ENCODE measurements around the gene CPA4.

CPA4 gene

GRCh38 chr7:130364451-130364850 lies 71.5 kb downstream of the CPA4 start:
- no peak for DNase-seq (ENCODE audit: low read depth, low spot score)

- DNase-seq (ENCODE audit: low read depth, low spot score) = no peak
Observed at GRCh38 chr7:130365088-130365487, 72.1 kb downstream of the CPA4 start.

DNA sequence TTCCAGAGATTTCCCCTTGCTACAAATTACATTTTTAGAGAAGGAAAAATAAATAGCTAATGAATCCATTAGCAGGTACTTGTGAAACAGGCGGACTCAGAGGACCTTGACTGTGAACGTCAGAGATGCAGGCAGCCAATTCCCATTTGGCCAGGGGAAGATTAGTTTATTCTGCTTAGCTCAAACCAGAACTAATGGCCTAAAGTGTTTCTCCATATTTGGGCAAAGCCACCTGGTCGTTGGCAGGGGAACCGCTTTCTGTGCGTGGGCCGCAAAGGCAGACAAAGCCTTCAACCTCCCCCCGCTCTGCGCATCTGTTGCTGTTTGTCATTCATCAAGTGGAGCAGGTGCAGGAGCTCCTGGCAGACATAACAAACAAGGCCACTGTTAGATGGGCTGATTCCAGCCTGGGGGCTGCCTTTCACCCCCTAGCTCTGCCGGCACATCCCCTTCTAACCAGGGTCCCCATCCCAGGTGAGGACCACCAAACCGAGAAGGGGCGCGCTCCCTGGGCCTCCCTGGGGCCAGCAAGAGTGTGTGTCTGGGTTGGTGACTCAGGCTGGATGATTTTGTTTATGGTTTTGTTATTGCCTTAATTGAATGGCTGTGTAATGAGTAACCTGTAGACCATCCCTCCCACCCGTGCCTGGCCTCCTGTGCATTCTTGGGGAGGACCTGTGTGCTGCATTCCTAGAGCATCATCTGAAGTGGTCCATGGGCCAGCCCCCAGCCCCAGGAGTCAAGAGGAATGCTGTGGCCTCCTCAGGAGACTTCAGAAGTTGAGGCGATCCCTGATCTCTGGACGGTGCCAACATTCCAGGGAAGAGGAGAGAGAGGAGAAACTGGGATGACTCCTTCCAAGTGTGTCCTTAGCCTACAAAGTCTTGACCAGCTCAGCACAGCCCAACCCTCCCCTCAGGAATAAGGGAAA lies 72.8 kb downstream of the CPA4 start:
- no peak for DNase-seq (ENCODE audit: low read depth, low spot score)

DNA sequence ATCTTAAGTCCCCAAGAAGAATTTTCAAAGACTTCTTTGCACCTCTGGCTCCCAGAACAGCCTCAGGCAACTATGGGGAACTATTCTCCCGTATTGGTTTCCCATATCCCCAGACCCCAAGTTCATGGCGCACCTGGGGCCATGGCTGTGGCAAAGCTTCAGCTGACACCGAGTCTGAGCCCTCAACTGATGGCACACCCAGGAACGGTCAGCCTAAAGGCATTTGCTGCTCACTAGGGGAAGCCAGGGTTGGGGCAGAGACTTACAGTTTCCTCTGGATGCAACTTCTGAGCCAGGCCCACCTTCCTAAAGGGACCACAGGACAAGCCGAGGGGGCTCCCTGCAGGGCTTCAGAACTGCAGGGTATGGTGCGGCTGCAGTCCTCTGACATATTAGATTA lies 73.6 kb downstream of the CPA4 start:
- DNase-seq (ENCODE audit: low read depth, low spot score) = no peak

GRCh38 chr7:130367088-130367755 lies 74.3 kb downstream of the CPA4 start:
- no peak for DNase-seq (ENCODE audit: low read depth, low spot score)

GRCh38 chr7:130367836-130368746 lies 75.1 kb downstream of the CPA4 start:
- DNase-seq (ENCODE audit: low read depth, low spot score) = no peak

DNA sequence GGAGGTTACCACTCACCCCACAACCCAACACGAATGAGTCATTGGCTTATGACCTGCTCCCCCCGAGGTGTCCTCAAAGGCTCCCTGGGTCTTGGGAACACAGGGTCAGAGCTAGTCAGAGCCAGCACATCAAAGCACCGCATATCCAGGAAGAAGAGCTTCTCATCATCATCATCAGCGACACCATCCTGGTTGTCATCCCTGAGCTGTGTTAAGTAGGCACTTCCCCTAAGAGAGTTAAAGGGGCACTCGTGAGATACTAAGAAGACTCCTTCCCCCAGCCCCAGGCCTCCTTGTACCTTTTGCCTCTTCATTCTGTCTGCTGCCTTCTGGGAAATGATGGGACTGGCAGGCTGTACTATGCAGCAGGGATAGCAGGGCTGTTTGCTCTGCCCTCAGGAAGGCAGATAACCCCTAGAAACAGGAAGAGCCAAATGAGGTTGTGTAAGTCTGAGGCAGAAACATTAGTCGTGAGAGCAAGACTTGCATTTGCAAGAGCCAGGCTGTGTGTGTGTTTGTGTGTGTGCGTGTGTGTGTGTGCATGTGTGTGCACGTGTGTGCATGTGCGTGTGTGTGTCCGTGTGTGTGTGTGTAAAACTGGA lies 76.2 kb downstream of the CPA4 start:
- no peak for DNase-seq (ENCODE audit: low read depth, low spot score)

DNA sequence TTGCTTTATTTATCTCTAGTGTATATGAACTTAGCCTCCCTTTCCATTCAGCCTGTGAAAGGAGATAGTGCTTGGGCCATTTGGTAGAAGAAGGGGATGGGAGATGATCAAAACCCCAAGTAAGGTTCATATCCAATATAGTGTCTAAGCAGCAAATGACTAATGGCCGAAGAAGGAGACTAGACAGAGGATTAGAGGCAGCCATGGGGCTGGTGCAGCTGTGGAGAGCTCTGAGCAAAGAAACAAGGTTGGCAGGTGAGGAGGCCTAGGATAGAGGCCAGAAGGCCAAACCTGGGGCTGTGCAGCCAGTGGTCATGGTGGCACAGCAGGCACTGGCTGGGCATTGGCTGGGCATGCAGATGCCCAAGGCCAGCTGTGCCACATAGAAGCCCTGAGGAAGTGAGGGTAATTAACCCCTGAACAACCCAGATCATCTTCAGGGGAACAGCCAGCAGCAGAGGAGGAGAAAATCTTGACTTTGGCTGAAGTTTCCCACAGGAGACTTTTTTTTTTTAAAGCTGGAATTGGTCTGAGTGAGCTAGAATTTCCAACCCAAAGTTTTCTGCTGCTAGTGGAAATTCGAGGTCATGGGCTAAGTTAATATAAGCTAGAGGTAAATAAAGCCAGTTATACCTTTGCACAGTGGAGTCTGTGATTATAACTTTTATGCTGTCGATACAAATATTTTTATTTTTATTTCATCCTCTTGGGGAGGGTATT lies 77.0 kb downstream of the CPA4 start:
- DNase-seq (ENCODE audit: low read depth, low spot score) = no peak

DNA sequence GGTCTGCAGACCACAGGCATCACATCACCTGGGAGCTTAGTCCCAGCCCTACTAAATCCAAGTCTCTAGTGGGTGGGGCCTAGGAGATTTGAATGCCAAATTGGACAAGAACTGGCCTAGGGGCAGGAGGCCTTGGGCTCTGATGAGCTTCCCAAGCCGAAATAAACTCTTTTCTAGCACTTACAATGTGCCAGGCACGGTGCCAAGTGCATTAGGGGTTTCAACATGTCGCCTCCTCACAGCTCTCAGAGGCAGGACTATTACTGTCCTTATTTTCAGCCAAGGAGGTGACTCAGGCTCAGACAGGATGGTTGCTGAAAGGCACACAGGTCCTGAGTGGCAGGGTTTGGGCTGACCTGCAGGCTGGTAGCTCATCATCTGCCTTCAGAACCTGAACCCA lies 78.1 kb downstream of the CPA4 start:
- no peak for DNase-seq (ENCODE audit: low read depth, low spot score)

GRCh38 chr7:130372402-130373165 lies 79.6 kb downstream of the CPA4 start:
- DNase-seq (ENCODE audit: low read depth, low spot score) = no peak

Measured in brain pericyte (primary cell).